AG09319 (cell line): Measurements from ENCODE around the gene MAP2.
"Not testable (repeated sequence)": the region's sequence is repeated elsewhere in the genome, so short reads cannot be mapped to it uniquely, and the experiment has no call there.

Source experiments
- DNase-seq: peaks from one replicate; pipeline ENCODE4 v3.0.0-alpha.2; 2010; ENCODE audit warnings: low read depth; ENCODE audit errors: extremely low read depth
- TF ChIP-seq, protein P1 (sequence below): IDR thresholded peaks from 2 replicates; pipeline ENCODE4 v1.5.1; 2011; ENCODE audit warnings: low read depth, mild to moderate bottlenecking, inconsistent platforms, low read length, moderate library complexity

The MAP2 gene

DNA sequence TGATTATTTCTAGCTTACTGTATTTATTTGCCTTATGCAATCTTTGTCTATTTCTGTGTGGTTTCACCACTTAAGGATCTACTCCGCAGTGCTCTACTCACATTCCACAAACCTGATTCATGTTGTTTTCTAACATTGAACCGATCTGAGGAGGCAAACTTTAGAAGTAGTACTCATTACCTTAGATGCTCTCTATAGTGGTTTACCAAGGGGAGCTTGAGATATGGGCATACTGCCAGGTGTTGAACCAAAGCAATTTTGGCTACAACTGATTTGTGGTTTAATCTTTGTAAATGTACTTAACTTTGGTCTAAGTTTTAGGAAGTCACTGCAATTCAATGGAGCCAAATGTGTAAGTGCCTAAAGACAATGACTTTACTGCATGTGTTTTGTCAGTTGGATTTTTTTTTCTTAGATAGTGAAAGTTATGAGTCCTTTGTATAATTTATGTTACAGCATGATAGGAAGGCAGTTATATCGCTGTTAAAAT is 50.1 kb downstream of the MAP2 start:
- DNase-seq, result peak; percentile 42
- TF ChIP-seq, protein P1, sequence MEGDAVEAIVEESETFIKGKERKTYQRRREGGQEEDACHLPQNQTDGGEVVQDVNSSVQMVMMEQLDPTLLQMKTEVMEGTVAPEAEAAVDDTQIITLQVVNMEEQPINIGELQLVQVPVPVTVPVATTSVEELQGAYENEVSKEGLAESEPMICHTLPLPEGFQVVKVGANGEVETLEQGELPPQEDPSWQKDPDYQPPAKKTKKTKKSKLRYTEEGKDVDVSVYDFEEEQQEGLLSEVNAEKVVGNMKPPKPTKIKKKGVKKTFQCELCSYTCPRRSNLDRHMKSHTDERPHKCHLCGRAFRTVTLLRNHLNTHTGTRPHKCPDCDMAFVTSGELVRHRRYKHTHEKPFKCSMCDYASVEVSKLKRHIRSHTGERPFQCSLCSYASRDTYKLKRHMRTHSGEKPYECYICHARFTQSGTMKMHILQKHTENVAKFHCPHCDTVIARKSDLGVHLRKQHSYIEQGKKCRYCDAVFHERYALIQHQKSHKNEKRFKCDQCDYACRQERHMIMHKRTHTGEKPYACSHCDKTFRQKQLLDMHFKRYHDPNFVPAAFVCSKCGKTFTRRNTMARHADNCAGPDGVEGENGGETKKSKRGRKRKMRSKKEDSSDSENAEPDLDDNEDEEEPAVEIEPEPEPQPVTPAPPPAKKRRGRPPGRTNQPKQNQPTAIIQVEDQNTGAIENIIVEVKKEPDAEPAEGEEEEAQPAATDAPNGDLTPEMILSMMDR, result no peak

DNA sequence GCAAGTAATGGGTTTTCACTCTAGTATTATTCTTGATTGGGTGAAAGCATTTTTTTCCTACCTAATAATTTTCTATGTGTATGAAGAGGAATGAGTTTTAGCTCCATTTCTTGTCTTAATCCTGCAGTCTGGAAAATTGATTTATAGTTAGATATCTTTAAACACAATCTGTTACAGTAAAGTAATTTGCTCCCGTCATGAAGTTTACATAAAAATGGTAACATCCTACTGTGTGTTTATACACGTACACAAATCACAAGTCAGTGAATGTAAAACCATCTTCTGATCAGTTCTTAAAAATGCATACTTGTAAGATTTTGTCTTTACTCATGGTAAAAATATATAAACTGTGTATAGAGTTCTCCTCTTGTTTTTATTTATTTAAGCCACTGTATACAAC is 51.1 kb downstream of the MAP2 start:
- DNase-seq, result no peak
- TF ChIP-seq, protein P1, result no peak

DNA sequence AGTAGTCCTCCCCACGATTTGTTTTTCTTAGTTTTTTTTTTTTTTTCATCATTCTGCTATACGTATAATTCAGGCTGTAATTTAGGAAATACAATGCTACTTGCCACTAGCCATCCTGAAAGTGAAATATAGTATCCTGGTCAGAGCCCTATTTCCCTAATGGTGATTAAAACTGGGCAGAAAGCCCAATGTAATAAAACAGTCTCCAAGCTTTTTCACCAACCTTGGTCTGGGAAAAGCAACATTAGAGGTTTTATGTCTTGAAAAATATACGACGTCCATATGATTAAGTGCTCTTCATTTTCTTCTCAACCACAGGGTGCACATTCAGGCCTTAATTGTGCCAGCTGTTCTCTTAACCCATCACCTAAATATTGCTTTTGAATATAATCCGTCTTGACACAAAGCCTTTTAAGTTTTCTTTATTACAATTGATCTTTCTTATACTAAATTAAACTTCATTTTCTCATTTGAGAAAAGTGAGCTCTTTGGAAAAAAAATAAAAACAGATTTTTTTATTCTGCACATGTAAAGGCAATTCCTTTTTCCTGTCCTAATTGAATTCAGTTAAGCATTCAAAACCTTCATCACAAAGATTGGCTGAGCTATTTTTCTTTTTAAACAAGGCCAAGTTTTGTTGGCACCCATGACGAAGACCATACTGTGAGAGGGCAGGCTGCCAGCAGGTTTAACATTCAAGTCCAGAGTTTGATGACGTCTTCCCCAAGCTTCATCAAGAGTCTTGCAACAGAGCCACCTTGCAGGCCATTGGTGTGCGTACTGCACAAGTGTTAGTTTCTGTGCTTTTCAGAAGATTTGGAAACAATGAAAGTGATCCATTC is 52.7 kb downstream of the MAP2 start:
- TF ChIP-seq, protein P1, result no peak
- DNase-seq, result no peak

DNA sequence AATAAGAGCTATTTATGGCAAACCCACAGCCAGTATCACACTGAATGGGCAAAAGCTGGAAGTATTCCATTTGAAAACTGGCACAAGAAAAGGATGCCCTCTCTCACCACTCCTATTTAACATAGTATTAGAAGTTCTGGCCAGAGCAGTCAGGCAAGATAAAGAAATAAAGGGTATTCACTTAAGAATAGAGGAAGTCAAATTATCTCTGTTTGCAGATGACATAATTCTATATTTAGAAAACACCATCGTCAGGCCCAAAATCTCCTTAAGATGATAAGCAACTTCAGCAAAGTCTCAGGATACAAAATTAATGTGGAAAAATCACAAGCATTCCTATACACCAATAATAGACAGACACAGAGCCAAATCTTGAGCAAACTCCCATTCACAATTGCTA is 68.4 kb downstream of the MAP2 start:
- not testable (repeated sequence) for DNase-seq

DNA sequence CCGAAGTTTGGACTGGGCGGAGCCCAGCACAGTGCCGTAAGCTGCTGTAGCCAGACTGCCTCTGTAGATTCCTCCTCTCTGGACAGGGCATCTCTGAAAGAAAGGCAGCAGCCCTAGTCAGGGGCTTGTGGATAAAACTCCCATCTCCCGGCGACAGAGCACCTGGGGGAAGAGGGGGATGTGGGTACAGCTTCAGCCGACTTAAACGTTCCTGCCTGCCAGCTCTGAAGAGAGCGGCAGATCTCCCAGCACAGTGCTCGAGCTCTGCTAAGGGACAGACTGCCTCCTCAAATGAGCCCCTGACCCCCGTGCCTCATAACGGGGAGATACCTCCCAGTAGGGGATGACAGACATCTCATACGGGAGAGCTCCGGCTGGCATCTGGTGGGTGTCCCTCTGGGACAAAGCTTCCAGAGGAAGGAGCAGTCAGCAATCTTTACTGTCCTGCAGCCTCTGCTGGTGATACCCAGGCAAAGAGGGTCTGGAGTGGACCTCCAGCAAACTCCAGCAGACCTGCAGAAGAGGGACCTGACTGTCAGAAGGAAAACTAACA is 71.3 kb downstream of the MAP2 start:
- DNase-seq, result not testable (repeated sequence)

DNA sequence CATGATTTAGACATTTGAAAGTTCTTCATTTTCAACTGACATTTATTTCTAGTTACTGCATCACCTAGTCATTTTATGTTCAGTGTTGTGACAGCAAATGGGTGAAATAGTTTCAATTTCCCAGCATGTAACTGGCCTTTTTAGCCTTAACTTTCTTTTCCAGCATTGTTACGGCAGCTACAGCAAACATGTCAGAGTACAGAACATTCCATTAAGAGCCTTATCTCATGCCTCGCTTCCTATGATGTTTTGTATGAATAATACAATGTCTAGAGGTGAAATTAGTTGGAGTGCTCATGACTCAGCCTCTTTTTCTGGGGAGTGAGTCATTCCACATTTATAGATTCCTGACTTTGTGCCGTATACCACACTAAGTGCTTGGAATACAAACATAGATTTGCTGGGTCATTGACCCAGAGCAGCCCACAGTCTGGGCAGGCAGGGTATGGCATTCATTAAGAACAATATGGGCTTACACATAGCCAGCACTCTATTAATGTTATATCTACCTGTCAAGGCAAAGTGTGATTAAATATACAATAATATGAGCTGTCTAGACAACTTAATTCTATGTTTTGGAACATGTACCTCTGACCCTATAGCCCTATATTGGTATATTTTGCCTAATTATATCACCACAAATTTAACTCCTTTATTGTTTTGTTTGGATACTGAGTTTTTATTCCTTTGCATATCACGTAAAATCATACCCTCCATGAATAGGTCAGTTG is 72.2 kb downstream of the MAP2 start:
- TF ChIP-seq, protein P1, result no peak
- peak; percentile 75 for DNase-seq

DNA sequence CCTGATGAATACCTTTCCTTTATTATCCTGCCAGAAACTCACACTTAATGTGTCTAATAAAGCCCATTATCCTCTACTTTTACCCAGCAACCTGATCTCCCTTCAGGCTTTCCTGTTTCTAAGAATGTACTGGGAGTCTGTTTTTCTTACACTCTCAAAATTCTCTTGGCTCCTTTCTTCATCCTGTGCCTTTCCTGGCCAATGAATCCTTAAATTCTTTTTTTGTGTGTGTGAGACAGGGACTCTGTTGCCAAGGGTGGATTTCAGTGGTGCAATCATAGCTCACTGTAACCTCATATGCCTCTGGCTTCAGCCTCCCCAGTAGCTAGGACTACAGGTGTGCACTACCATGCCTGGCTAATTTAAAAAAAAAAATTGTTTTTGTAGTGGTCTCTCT is 72.7 kb downstream of the MAP2 start:
- TF ChIP-seq, protein P1, result no peak
- DNase-seq, result peak; percentile 2

DNA sequence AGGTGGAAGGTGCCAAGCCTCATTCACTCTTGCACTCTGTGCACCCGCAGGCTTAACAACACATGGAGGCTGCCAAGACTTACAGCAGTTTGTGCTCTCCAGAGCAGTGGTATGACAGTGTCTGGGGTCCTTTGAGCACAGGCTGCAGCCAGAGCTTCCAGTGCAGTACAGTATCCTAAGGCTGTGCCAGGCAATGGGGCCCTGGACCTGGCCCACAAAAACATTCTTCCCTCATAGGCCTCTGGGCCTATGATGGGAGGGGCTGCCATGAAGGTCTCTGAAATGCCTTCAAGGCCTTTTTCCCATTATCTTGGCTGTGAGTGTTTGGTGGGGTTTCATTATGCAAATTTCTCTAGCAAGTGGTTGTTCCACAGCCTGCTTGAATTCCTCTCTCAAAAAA is 74.8 kb downstream of the MAP2 start:
- TF ChIP-seq, protein P1, result no peak
- no peak for DNase-seq
